Inferior parietal cortex (tissue), 1 donor: ENCODE results near the gene PGS1.
"Not testable (repeated sequence)": the region's sequence is repeated elsewhere in the genome, so short reads cannot be mapped to it uniquely, and the experiment has no call there.

Source experiments
- DNase-seq: peaks from one replicate; pipeline ENCODE4 v3.0.0-alpha.2; 2016; ENCODE audit errors: extremely low spot score

PGS1 gene

DNA sequence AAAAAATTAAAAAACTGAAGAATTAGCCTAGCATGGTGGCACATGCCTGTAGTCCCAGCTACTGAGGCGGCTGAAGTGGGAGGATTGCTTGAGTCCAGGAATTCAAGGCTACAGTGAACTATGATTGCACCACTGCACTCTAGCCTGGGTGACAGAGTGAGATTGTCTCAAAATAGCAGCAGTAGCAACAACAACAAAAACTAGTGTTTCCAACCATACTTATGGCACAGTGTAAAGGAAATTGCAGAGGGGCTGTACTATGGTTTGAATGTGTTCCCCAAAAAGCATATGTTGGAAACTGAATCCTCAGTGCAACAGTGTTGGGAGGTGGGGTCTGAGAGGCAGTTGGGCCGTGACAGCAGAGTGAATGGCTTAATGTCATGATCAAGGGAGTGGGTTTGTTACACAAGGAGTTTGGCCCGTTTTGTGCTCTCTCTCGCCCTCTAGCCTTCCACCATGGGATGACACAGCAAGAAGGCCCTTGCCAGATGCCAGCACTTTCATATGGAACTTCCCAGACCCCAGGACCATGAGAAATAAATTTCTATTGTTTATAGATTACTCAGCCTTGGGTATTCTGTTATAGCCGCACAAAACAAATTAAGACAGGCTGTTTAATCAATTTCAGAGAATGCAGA lies 70.0 kb downstream of the PGS1 start:
- no peak for DNase-seq

DNA sequence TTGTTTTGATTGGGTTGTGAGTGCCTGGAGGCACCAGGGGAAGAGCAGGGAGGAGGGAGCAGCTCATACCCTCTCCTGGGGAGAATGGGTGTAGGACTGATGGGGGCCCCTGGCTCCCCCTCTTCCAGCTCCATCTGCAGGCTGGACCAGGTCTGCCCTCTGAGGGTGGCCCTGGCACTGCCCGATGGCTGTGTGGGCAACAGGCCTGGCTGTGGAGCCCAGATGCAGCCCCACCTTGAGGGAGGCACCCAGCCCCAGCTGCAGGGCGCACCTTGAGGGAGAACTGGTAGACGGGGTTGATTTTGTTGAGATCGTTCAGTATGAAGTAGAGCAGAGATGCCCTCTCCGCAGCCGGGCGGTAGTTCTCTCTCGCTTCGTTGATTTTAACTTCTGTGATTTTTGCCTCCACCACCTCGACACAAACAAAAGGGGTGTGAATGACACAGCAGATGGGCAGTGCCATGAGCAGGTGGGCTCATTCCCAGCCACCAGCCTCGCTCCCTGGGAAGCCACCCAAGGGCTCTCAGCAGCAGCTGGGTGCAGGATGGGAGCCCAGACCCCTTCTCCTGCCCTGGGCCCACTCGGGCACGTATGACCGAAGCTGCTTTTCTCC lies 71.6 kb downstream of the PGS1 start:
- DNase-seq, result no peak

DNA sequence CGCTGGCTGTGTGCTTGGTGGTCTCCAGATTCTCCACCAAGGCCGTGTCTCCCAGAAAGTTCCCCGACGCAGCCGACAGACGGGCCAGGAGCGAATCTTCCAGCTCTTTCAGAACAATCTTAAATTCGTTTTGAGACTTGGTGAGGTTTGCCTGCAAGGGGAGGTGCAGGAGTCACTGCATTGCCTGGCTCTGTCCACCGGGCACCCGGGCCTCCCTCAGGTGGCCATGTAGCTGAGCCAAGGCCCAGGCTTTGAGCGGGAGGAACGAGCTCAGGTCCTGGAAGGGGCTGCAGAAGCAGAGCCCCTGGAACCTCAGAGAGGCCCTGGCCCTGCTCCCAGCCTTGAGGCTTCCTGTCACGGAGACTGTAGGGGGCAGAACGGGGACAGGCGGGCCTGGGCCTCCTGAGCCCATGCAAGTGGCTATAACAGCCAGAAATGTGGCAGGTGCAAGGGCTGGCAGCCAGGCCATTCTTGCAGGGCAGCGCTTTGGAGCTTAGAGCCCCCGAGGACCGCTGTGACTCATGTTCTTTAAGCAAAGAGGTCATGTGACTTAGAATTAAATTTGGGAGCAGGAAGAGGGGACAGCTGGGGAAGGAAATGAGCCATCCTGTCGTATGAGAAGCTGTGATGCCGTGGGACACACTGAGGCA lies 72.4 kb downstream of the PGS1 start:
- no peak for DNase-seq

DNA sequence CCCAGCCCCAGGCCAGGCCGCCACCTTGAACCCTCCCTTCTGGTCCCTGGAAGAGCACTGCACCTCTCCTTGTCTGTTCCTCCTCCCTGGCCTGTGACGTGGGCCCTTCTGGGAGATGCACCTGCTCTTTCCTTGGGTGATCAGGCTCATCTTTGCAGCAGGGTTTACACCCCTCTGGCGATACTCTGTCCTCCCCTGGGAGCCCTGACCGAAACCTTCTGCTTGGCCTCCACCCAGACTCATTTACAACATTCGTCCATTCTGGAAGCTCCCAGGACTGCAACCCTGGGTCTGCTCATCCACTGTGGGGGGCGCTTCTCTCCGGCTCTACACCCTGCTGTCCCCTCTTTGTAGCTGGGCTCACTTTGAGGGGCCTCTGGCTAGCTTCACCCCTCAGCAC lies 73.3 kb downstream of the PGS1 start:
- no peak for DNase-seq

DNA sequence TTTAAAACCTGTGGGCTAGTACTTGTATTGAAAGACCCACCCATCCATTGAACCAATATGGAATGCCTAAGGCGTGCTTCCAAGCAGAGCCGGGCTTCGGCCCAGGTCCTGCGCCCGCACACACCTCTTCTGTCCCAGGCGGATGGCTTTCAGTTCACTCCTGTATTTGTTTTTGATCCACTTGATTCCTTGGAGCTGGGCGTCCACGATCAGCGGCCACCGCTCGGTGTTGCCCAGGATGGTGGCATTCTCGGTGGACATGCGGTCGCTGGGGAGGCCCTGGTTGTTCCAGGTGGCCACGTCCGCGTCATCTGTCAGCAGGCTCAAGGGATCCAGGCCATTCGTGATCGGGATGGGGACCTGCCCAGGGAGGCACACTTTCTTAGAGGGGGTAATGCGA lies 75.9 kb downstream of the PGS1 start:
- DNase-seq, result no peak

DNA sequence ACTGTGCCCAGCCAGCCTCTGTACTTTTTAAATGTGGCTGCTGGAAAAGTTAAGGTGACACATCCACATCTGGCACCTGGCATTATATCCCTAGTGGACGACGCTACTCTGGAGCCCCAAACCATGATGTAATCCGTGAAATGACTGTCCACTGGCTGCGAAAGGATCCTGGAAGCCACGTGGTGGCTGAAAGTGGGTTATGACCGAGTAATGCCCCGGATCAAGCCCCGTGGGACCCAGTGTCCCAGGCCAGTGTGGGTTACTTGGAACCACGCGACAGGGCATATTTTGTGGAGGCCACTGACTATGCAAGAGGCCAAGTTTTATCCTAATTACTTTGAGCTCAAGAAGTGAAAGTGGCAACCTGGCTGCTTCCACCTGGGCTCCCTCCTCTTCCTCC lies 79.6 kb downstream of the PGS1 start:
- DNase-seq, result peak; percentile 14

DNA sequence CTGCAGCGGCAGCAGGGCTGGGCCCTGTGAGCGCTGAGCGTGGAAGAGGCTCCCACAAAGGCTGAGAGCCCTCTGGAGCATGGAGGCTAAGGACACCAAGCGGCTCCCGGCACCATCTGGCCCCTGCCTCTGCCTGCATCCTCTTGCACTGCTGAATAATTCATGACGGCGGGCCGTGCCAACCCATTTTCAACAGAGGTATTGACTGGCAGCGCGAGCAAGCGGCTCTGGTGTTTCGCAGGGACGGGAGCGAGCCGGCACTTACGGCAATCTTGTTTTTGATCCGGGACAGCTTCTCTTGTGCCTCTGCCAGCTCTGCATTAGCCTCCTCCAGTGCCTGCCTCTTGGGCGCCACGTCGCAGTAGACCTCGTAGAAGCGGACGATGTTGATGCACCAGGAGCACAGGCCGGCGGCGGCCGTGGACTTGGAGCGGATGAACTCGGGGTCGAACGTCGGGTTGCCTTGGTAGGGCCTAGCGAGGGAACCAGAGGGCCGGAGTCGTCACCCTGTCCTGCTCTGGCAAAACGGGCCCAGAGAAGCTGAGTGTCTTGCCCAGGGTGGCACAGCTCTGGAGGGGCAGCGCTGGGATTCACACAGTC lies 80.4 kb downstream of the PGS1 start:
- peak; percentile 86 for DNase-seq

DNA sequence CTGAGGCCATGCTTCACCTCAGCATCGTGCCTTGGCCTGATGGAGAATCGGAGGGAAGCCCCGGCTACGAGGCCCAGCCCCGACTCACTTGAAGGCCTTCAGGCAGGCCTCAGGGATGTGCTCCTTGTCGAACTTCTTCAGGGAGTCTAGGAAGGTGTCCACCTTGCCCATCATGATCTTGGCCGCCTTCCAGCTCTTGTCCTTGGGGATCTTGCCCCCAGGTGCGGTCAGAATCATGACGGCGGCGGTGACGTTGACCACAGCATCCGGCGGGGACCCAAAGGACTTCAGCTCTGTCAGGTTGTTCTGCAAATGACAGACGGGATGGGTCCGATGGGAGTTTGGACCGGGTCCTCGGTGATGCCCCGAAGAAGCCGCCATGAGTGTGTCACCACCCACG lies 81.2 kb downstream of the PGS1 start:
- DNase-seq, result no peak

DNA sequence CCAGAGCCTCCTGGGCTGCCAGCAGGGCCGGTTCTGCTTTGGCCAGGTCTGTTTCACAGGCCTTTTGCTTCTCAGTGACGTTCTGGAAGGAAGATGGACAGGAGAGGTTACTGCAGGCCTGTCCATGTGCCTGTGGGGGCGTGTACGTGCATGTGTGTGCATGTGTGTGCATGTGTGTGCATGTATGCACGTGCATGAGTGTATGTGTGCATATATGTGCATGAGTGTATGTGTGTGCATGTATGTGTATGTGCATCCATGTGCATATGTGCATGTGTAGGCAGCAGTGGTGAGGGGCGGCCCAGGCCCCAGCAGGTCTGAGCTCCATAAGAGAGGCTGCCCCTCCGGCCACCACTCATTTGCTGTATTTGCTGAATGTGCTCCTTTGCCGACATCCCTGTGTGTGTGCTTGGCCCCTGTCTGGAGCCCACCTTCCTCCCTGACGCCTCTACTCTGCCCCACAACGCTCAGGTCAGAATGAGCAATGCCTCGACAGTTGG lies 81.8 kb downstream of the PGS1 start:
- no peak for DNase-seq

DNA sequence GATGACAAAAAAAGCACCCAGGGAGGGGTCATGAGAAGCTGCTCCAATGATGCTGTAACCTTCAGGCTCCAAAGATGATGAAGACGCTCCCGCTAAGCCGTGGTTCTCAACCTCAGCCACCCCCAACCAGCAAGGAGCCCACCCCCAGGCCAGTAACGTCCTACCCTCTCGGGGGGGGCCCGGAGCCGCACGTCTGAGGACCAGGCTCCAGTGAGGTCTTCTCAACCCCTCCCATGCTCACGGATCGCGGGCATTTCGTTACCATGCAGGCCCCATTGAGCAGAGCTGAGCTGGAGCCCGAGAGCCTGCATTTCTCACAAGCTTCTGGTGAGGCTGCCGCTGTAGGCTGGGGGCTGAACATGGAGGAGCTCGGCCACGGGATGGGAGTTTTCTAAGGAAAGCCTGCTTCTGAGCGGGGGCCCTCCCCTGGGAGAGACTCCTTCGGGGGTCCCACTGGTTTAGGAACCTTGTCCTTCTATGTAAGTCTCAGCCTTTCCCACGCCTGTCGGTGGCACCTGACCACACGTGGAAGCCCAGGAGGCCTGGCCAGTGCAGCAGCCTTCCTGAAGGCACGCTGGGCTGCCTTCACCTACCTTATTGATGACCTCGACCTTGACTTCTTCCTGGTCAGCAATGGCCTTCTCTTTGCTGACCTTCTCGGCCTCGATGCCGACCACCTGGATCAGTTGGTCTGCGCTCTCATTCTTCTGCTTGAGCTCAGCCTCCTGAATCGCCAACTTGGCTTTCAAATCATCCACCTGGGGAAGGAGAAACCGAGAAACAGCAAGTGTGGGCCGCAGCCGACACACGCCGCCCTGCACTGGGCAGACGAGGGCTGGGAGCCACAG lies 82.7 kb downstream of the PGS1 start:
- no peak for DNase-seq

DNA sequence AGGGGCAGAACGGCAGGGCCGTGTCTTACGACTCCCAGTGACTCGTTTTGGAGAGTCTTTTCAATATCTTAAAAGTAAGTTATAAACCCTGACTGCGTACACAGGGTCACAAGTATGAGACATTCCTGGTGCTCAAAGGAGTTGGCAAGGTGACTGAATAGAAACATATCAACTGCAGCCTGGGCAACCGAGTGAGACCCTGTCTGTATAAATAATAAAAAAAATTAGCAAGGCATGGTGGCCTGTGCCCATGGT lies 83.3 kb downstream of the PGS1 start:
- DNase-seq, result no peak

DNA sequence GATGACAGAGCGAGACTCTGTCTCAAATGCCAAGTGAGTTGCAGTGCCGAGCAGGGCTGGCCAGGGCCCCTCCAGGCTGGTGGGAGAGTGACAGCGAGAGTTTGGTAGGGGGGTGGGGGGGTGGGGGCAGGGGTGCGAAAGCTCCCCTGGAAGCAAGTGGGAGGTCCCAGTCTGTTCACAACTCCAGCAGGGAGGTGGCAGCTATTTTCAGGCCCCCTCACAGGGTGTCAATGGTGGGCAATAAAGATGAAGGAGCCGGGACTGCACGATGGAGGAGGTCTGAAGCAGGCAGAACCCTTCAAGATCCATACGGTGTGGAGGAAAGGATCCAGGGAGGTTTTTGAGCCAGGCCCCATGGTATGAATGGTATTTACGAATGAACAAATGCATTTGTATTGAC lies 83.7 kb downstream of the PGS1 start:
- DNase-seq, result no peak

DNA sequence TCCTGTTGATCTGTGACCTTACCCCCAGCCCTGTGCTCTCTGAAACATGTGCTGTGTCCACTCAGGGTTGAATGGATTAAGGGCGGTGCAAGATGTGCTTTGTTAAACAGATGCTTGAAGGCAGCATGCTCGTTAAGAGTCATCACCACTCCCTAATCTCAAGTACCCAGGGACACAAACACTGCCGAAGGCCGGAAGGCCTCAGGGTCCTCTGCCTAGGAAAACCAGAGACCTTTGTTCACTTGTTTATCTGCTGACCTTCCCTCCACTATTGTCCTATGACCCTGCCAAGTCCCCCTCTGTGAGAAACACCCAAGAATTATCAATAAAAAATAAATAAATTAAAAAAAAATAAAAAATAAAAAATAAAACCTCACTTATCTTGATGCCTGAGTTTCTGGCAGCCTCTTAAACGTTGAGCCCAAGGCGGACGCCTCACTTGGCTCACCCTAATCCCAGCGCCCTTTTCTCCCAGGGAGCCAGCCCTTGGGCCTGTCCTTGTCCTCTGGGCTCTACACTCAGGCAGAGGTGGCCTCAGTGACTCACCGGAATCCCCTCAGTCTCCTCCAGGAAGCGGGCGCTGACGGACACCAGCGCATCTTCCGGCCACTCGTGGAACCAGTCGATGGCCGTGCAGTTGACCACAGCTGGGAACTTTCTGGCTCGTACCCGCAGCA lies 87.8 kb downstream of the PGS1 start:
- DNase-seq, result not testable (repeated sequence)

DNA sequence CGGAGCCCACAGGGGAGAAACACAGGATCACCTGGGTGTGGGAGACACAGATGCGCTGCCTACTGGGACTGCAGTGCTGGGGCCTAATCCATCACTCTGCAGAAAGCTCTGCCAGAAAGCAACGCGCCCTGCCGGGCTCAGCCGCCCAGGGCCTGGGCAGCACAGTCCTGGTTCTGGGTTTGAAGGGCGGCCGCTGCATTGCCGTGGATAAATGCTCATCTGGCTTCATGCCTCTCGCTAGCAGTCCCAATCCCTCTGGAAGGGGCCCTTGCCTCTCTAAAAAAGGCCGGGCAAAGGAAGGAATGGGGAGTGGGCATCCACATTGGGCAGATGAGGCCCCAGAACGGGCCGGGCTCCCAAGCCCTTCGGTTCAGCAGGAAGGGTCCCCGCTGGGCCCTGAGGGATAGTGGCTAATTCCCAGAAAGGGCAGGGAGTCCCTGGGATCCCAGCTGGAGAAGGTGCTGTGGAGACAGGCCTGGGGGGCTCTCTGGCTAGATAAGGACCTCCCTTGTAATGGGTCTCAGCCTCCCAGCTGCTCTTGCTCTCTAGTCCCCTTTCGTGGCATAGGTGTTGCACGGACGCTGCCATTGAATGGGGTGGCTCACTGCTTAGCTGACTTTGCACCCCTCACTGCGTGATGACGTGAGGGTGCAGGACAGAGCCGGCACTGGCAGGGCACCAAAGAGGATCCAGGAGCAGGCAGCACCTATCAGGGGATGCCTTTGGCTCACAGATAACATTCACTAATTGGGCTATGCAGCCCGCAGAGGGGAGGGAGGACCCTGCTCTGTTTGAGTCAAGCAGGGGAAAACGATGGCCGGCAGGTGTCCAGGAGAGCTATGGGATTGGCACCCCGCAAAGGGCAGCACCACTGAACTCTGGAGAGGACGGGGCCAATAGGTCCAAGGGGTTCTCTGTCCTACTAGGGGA lies 88.6 kb downstream of the PGS1 start:
- no peak for DNase-seq

DNA sequence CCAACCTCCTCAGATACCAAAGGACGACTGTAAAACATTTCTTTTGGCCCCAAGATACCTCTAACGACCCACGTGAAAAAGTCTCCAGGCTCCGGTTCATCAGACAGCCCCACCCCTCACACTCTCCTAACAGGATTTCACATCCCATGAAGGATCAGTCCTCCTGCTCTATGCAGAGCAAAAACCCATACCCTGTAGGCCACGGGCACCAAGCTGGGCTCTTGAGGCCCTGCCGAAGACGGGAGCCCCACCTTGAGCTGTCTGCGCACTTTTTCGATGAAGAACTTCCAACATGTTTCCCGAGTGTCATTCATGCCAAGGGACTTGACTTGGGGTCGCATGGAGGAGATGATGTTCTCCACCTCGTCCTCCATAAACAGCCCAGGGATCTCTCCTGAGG lies 89.9 kb downstream of the PGS1 start:
- no peak for DNase-seq

DNA sequence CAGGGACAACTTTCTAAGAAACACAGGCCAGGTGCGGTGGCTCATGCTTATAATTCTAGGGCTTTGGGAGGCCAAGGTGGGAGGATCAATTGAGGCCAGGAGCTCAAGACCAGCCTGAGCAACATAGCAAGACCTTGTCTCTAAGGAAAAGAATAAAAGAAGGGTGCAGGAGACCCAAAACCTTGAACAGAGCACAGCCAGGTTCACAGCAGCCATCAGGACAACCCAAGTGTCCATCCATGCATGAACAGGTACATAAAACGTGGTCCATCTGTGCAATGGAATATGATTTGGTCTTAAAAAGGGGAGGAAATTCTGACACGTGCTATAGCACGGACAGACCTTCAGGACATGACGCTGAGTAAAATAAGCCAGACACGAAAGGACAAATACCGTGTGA lies 91.0 kb downstream of the PGS1 start:
- no peak for DNase-seq

DNA sequence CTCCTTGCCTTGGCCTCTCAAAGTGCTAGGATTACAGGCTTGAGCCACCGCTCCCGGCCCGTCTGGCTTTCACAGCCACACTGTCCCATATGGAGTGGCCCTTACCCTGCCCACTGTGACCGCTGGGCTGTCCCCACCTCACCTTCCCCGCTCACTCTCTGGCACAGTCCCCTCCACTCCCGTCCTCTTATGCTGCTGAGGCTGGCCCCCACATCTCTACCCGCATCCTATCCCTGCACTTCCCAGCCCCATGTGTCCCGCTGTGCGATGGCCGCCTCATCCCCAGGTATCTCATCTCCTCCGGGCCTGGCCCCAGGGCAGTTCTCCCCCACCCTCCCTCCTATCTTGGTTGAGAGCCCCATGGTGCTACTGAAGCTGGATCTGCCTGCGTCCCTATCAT lies 93.2 kb downstream of the PGS1 start:
- no peak for DNase-seq

DNA sequence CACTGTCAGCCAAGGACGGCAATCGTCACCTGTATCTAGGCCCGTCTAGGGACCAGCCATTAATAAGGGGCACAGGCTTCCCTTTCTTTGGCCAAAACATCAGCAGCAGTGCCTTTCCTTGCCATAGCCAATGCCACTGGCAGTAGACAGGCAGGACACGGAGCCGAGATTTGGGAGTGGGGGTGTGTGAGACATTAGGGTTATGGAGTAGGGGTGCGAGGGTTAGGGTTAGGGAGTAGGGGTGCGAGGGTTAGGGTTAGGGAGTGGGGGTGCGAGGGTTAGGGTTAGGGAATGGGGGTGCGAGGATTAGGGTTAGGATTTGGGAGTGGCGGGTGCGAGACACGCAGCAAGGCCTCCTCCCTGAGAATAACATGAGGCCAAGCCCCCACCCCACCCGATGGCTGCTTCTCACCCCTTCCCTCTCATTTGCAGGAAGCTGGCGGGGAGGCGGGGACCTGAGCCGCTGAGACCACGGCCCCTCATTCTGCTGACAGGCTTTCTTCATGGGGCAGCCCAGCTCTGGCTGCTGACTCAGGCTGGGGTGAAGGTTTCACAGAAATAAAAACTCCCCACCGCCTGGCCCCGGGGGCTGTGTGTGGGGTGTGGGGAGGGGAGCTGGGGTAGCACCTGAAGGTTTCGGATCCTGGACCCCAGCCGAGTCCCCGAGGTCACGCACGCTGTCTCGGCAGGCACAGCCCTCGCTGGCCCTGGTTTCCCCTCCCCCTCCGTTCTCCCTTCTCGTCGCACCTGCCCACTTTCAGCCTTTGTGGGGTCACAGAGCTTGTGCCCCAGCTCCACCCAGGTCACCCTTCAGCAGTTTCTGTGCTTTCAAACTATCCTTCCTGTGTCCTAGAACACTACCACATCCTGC lies 93.8 kb downstream of the PGS1 start:
- no peak for DNase-seq

DNA sequence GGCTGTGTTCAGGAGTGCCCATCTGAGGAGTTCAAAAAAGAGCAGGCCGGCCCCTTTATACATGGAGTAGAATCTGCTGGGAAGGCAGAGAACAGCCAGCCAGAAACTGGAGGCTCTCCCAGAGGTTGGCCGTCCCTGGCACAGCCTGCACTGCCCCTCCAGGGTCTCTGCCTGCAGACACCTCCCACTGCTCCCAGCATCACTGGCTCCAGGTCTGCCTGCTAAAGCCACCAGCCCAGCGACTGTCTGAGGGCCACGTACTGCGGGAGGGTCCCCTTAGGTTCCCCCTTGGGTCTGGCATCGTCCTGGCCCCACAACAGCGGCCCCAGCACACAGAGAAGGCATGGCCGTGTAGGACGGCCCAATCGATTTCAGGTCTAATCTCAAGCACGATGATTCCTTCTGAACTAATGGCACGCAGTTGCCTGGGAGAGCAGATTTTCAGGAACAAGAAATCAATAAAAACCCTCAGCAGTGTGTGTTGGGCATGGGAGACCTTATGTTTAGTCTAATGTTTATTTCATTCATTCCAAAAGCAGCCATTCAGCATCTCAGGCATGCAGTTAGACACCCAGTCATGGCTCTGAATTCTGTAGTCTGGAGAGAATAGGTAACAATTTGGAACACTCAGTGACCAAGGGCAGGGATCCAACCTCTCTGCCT lies 95.6 kb downstream of the PGS1 start:
- no peak for DNase-seq
